Stomach (tissue), 9 donors: ENCODE results near the gene RNF123. TPM values are rescaled to one million over a fixed set of nuclear protein-coding genes. Genes with fewer than 3 reads are reported as not detected.

Source experiments
- DNase-seq, 2 donors: peaks; one replicate each; pipeline versions ENCODE4 v3.0.0 to v3.0.0-alpha.2; 2013 to 2019
- H3K27ac ChIP-seq, 5 donors: fragments of 200-600 bp in 4 of 5; sonication (generic) in 4 of 5; one replicate each; pipeline ENCODE4 v1.5.1; 2013 to 2019; ENCODE audit warnings: mild to moderate bottlenecking in 1 of 5, moderate library complexity in 1 of 5
- H3K27me3 ChIP-seq, 3 donors: fragments of 200-600 bp; sonication (generic); one replicate each; pipeline ENCODE4 v1.5.1; 2017 to 2019; ENCODE audit warnings: mixed run types in 1 of 3
- H3K36me3 ChIP-seq, 4 donors: fragments of 200-600 bp; sonication (generic); 1 replicate in 3 of 4; 2 replicates in 1 of 4; pipeline ENCODE4 v1.5.1; 2016 to 2019
- H3K4me1 ChIP-seq, 4 donors: fragments of 200-600 bp; sonication (generic); one replicate each; pipeline ENCODE4 v1.5.1; 2016 to 2019
- H3K4me3 ChIP-seq, 4 donors: fragments of 200-600 bp; sonication (generic) in 3 of 4; one replicate each; pipeline ENCODE4 v1.5.1; 2016 to 2019; ENCODE audit warnings: mild to moderate bottlenecking in 1 of 4
- H3K9me3 ChIP-seq, 4 donors: fragments of 200-600 bp; sonication (generic); one replicate each; pipeline ENCODE4 v1.5.1; 2016 to 2019
- EP300 ChIP-seq: sonication (generic); formaldehyde crosslinking; IDR thresholded peaks from one replicate; pipeline ENCODE4 v1.6.1; 2017; ENCODE audit warnings: antibody characterized with exemption
- POLR2A ChIP-seq, 4 donors: fragments of 450-650 bp; IDR thresholded peaks; one replicate each; pipeline ENCODE4 v1.6.1; 2016; ENCODE audit warnings: antibody characterized with exemption in 4 of 4, control low read depth in 2 of 4, mild to moderate bottlenecking in 1 of 4, moderate library complexity in 1 of 4
- POLR2AphosphoS5 ChIP-seq, 3 donors: sonication (generic); formaldehyde crosslinking; IDR thresholded peaks; one replicate each; pipeline ENCODE4 v1.6.1; 2016; ENCODE audit warnings: antibody characterized with exemption in 3 of 3
- WGBS, 5 donors: extraction: QIAGEN DNeasy Blood & Tissue Kit in 3 of 5; methylation state at CpG; one replicate each; pipeline versions ENCODE4 v1.1.5 to v1.1.7; 2013 to 2018; 5-methylcytosine and 5-hydroxymethylcytosine counted together
- intact Hi-C: fragments of 100-400 bp; cut with DNase I; formaldehyde crosslinking; loops from one replicate; pipeline ENCODE4 v1.15.1; 2023; ENCODE audit warnings: low total_unique reads
- polyA plus RNA-seq, 3 donors: library from polyadenylated mRNA; stranded (reverse); fragments of 200-250 nt; gene quantifications; one replicate each; pipeline ENCODE4 v1.2.3, GENCODE V29; 2013
- total RNA-seq, 5 donors: library from RNA; depleted of rRNA; stranded (reverse); fragments of >200 nt; gene quantifications; one replicate each; pipeline versions ENCODE4 v1.1.0 to v1.2.3, GENCODE V29; 2014 to 2016
- TF ChIP-seq, protein P1 (sequence below), 7 experiments: fragments of 450-650 bp in 4 of 7; fragments of 200-600 bp in 3 of 7; sonication (generic) in 3 of 7; IDR thresholded peaks; one replicate each; pipeline ENCODE4 v1.5.1; 2016 to 2019; ENCODE audit warnings: antibody characterized with exemption in 7 of 7, control low read depth in 2 of 7, mild to moderate bottlenecking in 1 of 7
- donor health status: healthy with polysubstance abuse.
- donor health status: Bipolar disorder and iron deficiency.
- donor health status: healthy.

Gene RNF123
- total and polyA plus RNA-seq, 8 donors = 18.1 to 75.4 (median 26.6) TPM

DNA sequence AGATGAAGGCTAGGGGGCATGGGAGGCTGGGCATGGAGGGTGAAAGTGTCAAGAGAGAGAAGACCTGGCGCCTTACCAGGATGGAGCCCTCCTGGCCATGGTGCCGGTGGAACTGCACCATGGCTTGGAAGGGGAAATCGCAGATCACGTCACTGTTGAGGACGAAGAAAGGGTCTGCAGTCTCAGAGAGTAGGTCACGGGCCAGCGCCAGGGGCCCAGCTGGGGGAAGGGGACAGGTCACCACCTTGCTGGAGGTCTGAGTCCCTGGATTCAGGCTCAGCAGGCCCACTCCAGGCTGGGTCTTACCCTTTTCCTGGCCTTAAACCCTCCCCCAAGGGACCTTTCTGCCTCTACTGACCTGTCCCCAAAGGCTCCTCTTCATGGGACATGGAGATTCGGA lies 33.5 kb downstream of the RNF123 start:
- Histone ChIP-seq H3K4me1 (peaks cover 40 to 85% (median 75%) of the 10 kb centered on the region in 4 donors), H3K4me3 (peak overlapping the region; percentile 86 to 98 (median 90)), H3K9me3 (no peaks in the 10 kb centered on the region), H3K27me3 (no peaks in the 10 kb centered on the region), H3K36me3 (peaks cover 20 to 53% (median 49%) of the 10 kb centered on the region in 4 donors), H3K27ac (peak overlapping the region; percentile 96 to 99 (median 98))
- TF ChIP-seq POLR2A (IDR thresholded peaks at IDR 0.05) (no peak), POLR2AphosphoS5 (IDR thresholded peaks at IDR 0.05) (no peak), EP300 (no peak)
- TF ChIP-seq, protein P1, sequence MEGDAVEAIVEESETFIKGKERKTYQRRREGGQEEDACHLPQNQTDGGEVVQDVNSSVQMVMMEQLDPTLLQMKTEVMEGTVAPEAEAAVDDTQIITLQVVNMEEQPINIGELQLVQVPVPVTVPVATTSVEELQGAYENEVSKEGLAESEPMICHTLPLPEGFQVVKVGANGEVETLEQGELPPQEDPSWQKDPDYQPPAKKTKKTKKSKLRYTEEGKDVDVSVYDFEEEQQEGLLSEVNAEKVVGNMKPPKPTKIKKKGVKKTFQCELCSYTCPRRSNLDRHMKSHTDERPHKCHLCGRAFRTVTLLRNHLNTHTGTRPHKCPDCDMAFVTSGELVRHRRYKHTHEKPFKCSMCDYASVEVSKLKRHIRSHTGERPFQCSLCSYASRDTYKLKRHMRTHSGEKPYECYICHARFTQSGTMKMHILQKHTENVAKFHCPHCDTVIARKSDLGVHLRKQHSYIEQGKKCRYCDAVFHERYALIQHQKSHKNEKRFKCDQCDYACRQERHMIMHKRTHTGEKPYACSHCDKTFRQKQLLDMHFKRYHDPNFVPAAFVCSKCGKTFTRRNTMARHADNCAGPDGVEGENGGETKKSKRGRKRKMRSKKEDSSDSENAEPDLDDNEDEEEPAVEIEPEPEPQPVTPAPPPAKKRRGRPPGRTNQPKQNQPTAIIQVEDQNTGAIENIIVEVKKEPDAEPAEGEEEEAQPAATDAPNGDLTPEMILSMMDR (IDR thresholded peaks at IDR 0.05) = no peak
- no peak for DNase-seq
- WGBS, 5 donors = 35 to 60% (median 43%) methylated on average over 8 of the region's 8 CpGs
- intact Hi-C loops = no loop called here

DNA sequence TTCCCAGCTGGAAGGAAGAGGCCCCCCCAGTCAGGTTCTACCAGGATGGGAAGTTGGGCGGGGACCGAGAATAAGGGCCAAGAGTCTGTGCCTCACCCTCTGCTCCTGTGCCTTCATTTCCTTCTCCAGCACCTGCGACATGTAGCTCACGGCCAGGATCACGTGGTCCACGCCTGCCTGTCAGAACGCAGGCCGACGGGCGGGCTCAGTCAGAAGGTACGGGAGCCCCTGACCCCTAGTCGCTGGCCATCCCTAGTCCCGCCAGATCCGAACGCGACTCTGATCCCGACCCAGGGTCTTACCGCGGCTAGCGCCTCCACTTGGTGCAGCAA lies 33.9 kb downstream of the RNF123 start:
- DNase-seq = peak; percentile 84 to 89
- Histone ChIP-seq H3K4me3 (peak overlapping the region; percentile 86 to 98 (median 90)), H3K4me1 (peaks cover 39 to 83% (median 73%) of the 10 kb centered on the region in 4 donors), H3K27me3 (no peaks in the 10 kb centered on the region), H3K36me3 (peaks cover 22 to 56% (median 52%) of the 10 kb centered on the region in 4 donors), H3K27ac (peak overlapping the region; percentile 96 to 99 (median 98)), H3K9me3 (no peaks in the 10 kb centered on the region)
- 0 to 1% (median 0%) methylated on average over 10 to 20 of the region's 20 CpGs for WGBS, 5 donors
- intact Hi-C loops = no loop called here
- peak in 2 of 3 donors; percentile 60 to 69 for TF ChIP-seq POLR2AphosphoS5 (IDR thresholded peaks at IDR 0.05)
- no peak for TF ChIP-seq POLR2A (IDR thresholded peaks at IDR 0.05)

DNA sequence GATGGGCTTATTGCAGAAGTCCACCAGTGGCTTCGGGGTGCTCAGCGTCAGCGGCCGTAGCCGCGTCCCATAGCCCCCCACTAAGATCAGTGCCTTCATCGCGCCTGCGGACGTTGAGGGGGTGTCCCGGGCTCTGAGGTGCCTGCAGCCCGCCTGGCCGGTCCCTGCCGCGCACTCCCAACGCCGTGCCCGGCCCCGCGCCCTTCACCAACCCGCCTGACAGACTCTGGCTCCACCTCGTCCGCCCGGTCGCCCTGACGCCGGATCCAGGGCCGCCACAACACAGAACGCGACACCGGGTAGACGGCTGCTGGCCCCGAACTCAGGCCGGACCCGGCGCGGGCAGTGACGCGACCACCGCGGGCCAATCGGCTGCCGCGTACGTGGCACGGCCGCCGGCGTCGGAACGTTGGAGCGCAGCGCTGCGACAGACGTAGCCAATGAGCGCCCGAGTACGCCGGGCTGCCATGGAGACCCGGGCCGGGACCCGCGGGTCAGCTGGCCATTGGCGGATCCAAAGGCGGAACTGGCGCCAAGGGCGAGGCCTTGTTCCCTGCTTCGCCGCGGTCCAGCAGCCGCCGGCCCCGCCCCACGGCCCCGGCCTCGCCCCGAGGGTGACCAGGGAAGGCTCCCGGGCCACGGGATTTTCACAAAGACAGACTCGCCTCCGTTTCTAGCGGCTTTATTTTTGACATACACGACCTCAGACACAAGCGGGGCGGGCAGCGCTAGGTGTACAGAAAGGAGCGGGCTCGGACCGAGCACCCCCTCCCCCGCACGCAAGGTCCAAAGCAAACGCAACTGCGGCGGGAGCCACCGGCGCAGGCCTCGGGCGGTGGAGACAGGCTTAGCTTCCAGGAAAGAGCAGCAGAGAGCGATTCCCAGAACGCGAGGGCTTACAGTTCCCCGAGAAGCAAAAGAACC lies 34.5 kb downstream of the RNF123 start, which contains the start of gene GMPPB:
Gene GMPPB (minus strand): TSS at position 324 of the 924 bp plus-strand sequence. CDS start 225 bp downstream, at position 99.
- no peaks in the 10 kb centered on the region for H3K9me3 ChIP-seq
- H3K36me3 ChIP-seq = peaks cover 22 to 61% (median 56%) of the 10 kb centered on the region in 4 donors
- peaks cover 32 to 77% (median 67%) of the 10 kb centered on the region in 4 donors for H3K4me1 ChIP-seq
- 0 to 1% (median 1%) methylated on average over 41 to 102 of the region's 102 CpGs for WGBS, 5 donors
- peak within 1 kb of the TSS; percentile 96 to 99 (median 98) for H3K27ac ChIP-seq
- TF ChIP-seq POLR2AphosphoS5 (IDR thresholded peaks at IDR 0.05) (peak; percentile 34 to 96 (median 89)), POLR2A (IDR thresholded peaks at IDR 0.05) (peak in 2 of 4 donors; percentile 32 to 55), EP300 (no peak)
- no peaks in the 10 kb centered on the region for H3K27me3 ChIP-seq
- peak; percentile 98 to 99 for DNase-seq
- intact Hi-C loops = no loop called here
- H3K4me3 ChIP-seq = peak within 1 kb of the TSS; percentile 86 to 98 (median 90)

DNA sequence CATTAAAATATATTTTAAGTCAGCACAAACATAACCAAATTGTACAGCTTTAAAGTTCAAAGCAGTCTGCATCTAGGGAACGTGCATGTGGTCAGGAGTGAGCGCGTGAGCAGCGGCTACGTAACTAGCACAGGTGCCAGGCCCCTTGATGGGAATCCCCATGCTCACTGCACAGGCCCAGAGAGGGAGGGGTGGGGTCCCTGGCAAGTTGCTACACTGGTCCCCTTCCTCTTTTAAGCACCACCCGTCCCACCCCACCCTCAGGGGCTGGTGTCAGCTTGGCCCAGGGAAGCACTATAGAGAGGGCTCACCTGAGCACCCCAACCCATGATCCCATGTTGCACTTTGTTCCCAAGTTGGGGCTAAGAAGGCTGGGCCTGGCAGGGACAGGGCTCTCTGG lies 35.2 kb downstream of the RNF123 start:
- DNase-seq = peak in 1 of 2 donors; percentile 59
- intact Hi-C loops = no loop called here
- H3K36me3 ChIP-seq = peaks cover 22 to 68% (median 61%) of the 10 kb centered on the region in 4 donors
- TF ChIP-seq EP300 = no peak
- TF ChIP-seq, protein P1 (IDR thresholded peaks at IDR 0.05) = no peak
- TF ChIP-seq POLR2AphosphoS5 (IDR thresholded peaks at IDR 0.05) = no peak
- TF ChIP-seq POLR2A (IDR thresholded peaks at IDR 0.05) = no peak
- WGBS, 5 donors = 6 to 24% (median 15%) methylated on average over 6 of the region's 6 CpGs
- H3K27ac ChIP-seq = peak overlapping the region; percentile 93 to 99 (median 98)
- H3K4me1 ChIP-seq = peaks cover 26 to 70% (median 60%) of the 10 kb centered on the region in 4 donors
- H3K27me3 ChIP-seq = no peaks in the 10 kb centered on the region
- H3K9me3 ChIP-seq = no peaks in the 10 kb centered on the region
- H3K4me3 ChIP-seq = peak overlapping the region; percentile 86 to 98 (median 90)

DNA sequence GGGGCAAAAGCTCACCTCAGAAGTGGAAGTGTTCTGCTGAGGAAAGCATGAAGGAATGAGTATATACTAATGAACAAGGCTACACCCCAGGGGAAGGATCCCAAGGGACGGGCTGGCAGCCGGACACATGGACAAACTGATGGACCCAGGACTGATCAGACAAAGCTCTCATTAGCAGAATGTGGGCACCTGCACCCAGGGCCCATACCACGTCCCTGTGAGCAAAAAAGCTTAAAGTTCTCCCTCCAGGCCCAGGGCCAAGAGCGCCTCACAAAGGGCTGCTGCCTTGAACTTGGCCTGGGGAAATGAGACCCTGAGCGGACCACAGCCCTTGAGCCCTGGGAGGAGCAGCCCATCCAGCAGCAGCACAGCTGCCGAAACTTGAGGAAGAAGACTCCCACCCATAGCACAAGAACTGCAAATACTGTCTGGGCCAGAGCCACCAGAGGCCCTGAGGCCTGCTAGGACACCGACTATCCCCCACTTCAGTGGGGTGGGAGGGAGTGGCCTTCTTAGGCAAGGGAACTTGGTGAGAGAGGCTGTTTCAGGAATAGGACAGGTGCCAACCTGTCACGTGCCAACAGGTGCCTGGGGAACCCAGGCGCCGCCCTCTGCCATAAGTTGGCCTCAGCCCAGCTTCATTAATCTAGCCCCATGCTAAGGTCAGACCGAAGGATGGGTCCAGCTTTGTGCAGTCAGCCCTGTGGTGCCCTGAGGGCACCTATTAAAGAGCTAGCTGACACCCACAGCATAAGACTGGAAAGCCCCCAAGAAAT lies 36.7 kb downstream of the RNF123 start:
- TF ChIP-seq POLR2A (IDR thresholded peaks at IDR 0.05) (no peak), POLR2AphosphoS5 (IDR thresholded peaks at IDR 0.05) (no peak), EP300 (no peak)
- TF ChIP-seq, protein P1 (IDR thresholded peaks at IDR 0.05) = no peak
- WGBS, 5 donors = 57 to 75% (median 63%) methylated on average over 9 to 11 of the region's 11 CpGs
- no peaks in the 10 kb centered on the region for H3K9me3 ChIP-seq
- peaks cover 26 to 56% (median 46%) of the 10 kb centered on the region in 4 donors for H3K4me1 ChIP-seq
- H3K36me3 ChIP-seq = peaks cover 21 to 78% (median 71%) of the 10 kb centered on the region in 4 donors
- H3K4me3 ChIP-seq = no peak overlapping the region
- H3K27ac ChIP-seq = peak overlapping the region in 4 of 5 donors; percentile 35 to 99 (median 98)
- peak in 1 of 2 donors; percentile 70 for DNase-seq
- intact Hi-C loops = no loop called here
- no peaks in the 10 kb centered on the region for H3K27me3 ChIP-seq
